Fibroblast of lung (primary cell): ENCODE data around the gene RNF215. TPM values are rescaled to one million over a fixed set of nuclear protein-coding genes. Genes with fewer than 3 reads are reported as not detected.

Experiments
- DNase-seq, 2 donors: peaks; one replicate each; pipeline versions ENCODE4 v3.0.0 to v3.0.0-alpha.2; 2010; ENCODE audit warnings: low read depth in 2 of 2
- H2AFZ ChIP-seq: 2 replicates; pipeline ENCODE4 v1.5.1; 2012; ENCODE audit warnings: low read length, control low read depth, inconsistent platforms
- H3K27ac ChIP-seq: 2 replicates; pipeline ENCODE4 v1.5.1; 2011; ENCODE audit warnings: low read length, control low read depth; ENCODE audit not compliant: insufficient read depth
- H3K27me3 ChIP-seq: 2 replicates; pipeline ENCODE4 v1.5.1; 2011; ENCODE audit warnings: mild to moderate bottlenecking, low read length; ENCODE audit not compliant: control insufficient read depth, insufficient read depth
- H3K36me3 ChIP-seq: 2 replicates; pipeline ENCODE4 v1.5.1; 2011; ENCODE audit warnings: low read length; ENCODE audit not compliant: control insufficient read depth, insufficient read depth
- H3K4me1 ChIP-seq: 2 replicates; pipeline ENCODE4 v1.5.1; 2011; ENCODE audit warnings: low read length; ENCODE audit not compliant: control insufficient read depth, insufficient read depth; ENCODE audit errors: extremely low read depth
- H3K4me2 ChIP-seq: 2 replicates; pipeline ENCODE4 v1.5.1; 2011; ENCODE audit warnings: low read length, control low read depth; ENCODE audit not compliant: insufficient read depth; ENCODE audit errors: extremely low read depth
- H3K4me3 ChIP-seq, 4 experiments: fragments of 200-600 bp in 1 of 4; sonication (generic) in 1 of 4; replicated peaks in 1 of 4; 2 replicates each; pipeline ENCODE4 v1.5.1; 2011 to 2016; ENCODE audit warnings: low read length in 4 of 4, low read depth in 3 of 4, mild to moderate bottlenecking in 3 of 4, control low read depth in 2 of 4, inconsistent platforms in 1 of 4, mixed read lengths in 1 of 4; ENCODE audit not compliant: insufficient read depth in 1 of 4; ENCODE audit errors: control extremely low read depth in 1 of 4
- H3K79me2 ChIP-seq: 2 replicates; pipeline ENCODE4 v1.5.1; 2012; ENCODE audit warnings: mild to moderate bottlenecking, low read length, inconsistent platforms; ENCODE audit not compliant: control insufficient read depth, insufficient read depth
- H3K9ac ChIP-seq: 2 replicates; pipeline ENCODE4 v1.5.1; 2011; ENCODE audit warnings: mild to moderate bottlenecking, low read length, control low read depth; ENCODE audit not compliant: insufficient read depth
- H3K9me3 ChIP-seq: 2 replicates; pipeline ENCODE4 v1.5.1; 2012; ENCODE audit warnings: low read depth, low read length; ENCODE audit not compliant: control insufficient read depth, insufficient read depth
- H4K20me1 ChIP-seq: 2 replicates; pipeline ENCODE4 v1.5.1; 2011; ENCODE audit warnings: low read length; ENCODE audit not compliant: control insufficient read depth, insufficient read depth; ENCODE audit errors: extremely low read depth
- EZH2 ChIP-seq: IDR thresholded peaks from 2 replicates; pipeline ENCODE4 v1.5.1; 2012; ENCODE audit warnings: low read length, control low read depth, mild to moderate bottlenecking; ENCODE audit errors: missing control alignments
- polyA plus RNA-seq, 2 donors: library from polyadenylated mRNA; depleted of rRNA in 1 of 2; stranded (reverse) in 1 of 2; unstranded in 1 of 2; fragments of >200 nt; gene quantifications; 2 replicates each; pipeline ENCODE4 v1.2.1, GENCODE V29; 2011 to 2012; ENCODE audit warnings: missing spikeins in 1 of 2
- total RNA-seq: library from RNA; depleted of rRNA; stranded (reverse); fragments of >200 nt; gene quantifications from 2 replicates; pipeline ENCODE4 v1.2.1, GENCODE V29; 2014
- TF ChIP-seq, protein P1 (sequence below), 2 donors: IDR thresholded peaks in 1 of 2; conservative IDR thresholded peaks in 1 of 2; 1 replicate in 1 of 2; 2 replicates in 1 of 2; pipeline ENCODE4 v1.5.1; 2011 to 2012; ENCODE audit warnings: low read length in 2 of 2, control low read depth in 1 of 2, inconsistent platforms in 1 of 2, low read depth in 1 of 2, mild to moderate bottlenecking in 1 of 2

Gene RNF215
- total and polyA plus RNA-seq, 2 donors (not counting 1 experiment from before 2014, with no cell fraction given): 5.3 to 30.2 TPM

DNA sequence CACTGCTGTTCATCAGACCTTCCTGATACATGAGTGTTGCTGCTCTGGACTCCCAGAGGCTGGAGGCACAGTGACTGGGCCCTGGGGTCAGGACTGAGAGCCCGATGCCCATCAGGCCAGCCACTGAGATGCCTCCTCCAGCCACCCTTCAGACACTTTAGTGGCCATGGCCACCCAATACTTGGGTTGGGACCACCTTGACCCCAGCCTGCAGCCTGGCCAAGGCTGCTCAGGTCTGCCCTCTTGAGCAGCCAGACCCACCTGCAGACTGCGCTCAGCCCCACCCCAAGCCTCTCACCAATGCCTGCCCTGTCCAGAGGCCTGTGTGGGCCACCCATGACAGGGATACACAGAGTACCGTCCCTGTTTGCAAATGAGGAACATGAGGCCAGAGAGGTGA, 4.2 kb downstream of the RNF215 start:
- H3K27ac ChIP-seq: no peak overlapping the region
- TF ChIP-seq EZH2: no peak
- TF ChIP-seq, protein P1, sequence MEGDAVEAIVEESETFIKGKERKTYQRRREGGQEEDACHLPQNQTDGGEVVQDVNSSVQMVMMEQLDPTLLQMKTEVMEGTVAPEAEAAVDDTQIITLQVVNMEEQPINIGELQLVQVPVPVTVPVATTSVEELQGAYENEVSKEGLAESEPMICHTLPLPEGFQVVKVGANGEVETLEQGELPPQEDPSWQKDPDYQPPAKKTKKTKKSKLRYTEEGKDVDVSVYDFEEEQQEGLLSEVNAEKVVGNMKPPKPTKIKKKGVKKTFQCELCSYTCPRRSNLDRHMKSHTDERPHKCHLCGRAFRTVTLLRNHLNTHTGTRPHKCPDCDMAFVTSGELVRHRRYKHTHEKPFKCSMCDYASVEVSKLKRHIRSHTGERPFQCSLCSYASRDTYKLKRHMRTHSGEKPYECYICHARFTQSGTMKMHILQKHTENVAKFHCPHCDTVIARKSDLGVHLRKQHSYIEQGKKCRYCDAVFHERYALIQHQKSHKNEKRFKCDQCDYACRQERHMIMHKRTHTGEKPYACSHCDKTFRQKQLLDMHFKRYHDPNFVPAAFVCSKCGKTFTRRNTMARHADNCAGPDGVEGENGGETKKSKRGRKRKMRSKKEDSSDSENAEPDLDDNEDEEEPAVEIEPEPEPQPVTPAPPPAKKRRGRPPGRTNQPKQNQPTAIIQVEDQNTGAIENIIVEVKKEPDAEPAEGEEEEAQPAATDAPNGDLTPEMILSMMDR (conservative IDR thresholded peaks at IDR 0.05 in 1 of 2, IDR thresholded peaks at IDR 0.05 in 1 of 2; ENCODE audit: low read depth in 1 of 2, low read length in 2 of 2): no peak
- no peak overlapping the region for H3K4me2 ChIP-seq
- no peak overlapping the region for H3K9ac ChIP-seq
- no peak overlapping the region for H2AFZ ChIP-seq
- no peaks in the 10 kb centered on the region for H3K9me3 ChIP-seq
- no peak overlapping the region for H3K4me3 ChIP-seq
- H3K27me3 ChIP-seq: no peaks in the 10 kb centered on the region
- no peak for DNase-seq
- peaks cover 6% of the 10 kb centered on the region for H3K36me3 ChIP-seq
- H3K79me2 ChIP-seq: no peaks in the 10 kb centered on the region
- H4K20me1 ChIP-seq: no peaks in the 10 kb centered on the region
- peaks cover 2% of the 10 kb centered on the region for H3K4me1 ChIP-seq

DNA sequence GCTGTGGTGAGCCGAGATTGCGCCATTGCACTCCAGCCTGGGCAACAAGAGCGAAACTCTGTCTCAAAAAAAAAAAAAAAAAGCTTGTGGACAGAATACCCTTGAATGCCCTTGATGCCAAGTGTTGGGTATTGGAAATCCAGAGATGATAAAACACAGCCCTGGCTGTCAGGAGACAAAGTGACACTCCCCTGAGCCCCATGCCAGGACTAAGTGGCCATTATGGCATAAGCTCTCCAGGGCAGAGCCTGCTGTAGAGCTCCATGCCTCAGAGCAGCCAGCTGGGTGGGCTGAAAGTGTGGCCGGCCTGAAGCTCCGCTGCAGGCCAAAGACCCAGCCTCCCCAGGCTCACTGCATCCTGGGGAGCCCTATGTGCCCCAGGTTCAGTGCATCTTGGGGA, 4.9 kb downstream of the RNF215 start:
- Histone ChIP-seq H3K36me3 (peaks cover 7% of the 10 kb centered on the region), H3K9ac (no peak overlapping the region), H3K4me2 (no peak overlapping the region), H3K4me1 (no peaks in the 10 kb centered on the region), H4K20me1 (no peaks in the 10 kb centered on the region), H3K4me3 (no peak overlapping the region), H3K27me3 (no peaks in the 10 kb centered on the region), H3K9me3 (no peaks in the 10 kb centered on the region), H2AFZ (no peak overlapping the region), H3K27ac (no peak overlapping the region), H3K79me2 (no peaks in the 10 kb centered on the region)
- TF ChIP-seq, protein P1 (conservative IDR thresholded peaks at IDR 0.05 in 1 of 2, IDR thresholded peaks at IDR 0.05 in 1 of 2; ENCODE audit: low read depth in 1 of 2, low read length in 2 of 2): no peak
- no peak for TF ChIP-seq EZH2
- no peak for DNase-seq

DNA sequence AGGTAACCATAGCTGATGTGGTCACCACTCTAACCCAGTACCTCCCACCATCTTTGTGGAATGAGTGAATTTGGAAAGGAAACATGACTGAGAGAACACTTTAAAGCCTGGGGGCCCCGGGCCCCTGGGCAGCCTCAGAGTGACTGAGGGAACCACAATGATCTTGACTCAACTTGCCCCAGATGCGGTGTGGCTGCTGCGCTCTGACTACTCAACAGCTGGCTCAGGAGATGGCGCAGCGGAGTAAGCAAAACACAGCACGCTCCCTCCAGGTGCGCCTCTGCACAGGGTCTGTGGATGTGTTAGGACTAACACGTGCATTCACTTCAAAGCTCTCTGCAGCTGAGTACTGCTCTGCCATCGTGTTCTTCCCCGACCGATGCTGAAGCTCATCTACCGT, 5.9 kb downstream of the RNF215 start:
- H3K27me3 ChIP-seq: no peaks in the 10 kb centered on the region
- no peak overlapping the region for H3K4me3 ChIP-seq
- peaks cover 10% of the 10 kb centered on the region for H3K36me3 ChIP-seq
- TF ChIP-seq EZH2: no peak
- TF ChIP-seq, protein P1 (conservative IDR thresholded peaks at IDR 0.05 in 1 of 2, IDR thresholded peaks at IDR 0.05 in 1 of 2; ENCODE audit: low read depth in 1 of 2, low read length in 2 of 2): no peak
- H3K9ac ChIP-seq: no peak overlapping the region
- H2AFZ ChIP-seq: no peak overlapping the region
- no peak overlapping the region for H3K27ac ChIP-seq
- H3K4me2 ChIP-seq: no peak overlapping the region
- DNase-seq: no peak
- H4K20me1 ChIP-seq: no peaks in the 10 kb centered on the region
- H3K9me3 ChIP-seq: no peaks in the 10 kb centered on the region
- H3K79me2 ChIP-seq: no peaks in the 10 kb centered on the region
- no peaks in the 10 kb centered on the region for H3K4me1 ChIP-seq
